Stimulated activated CD8-positive, alpha-beta memory T cell treated with anti-CD3 and anti-CD28 coated beads, Interleukin-15, amount 100 ng/mL, for 4 hours (primary cell): ENCODE results near the gene GALNT9.
"Not testable (repeated sequence)": the region's sequence is repeated elsewhere in the genome, so short reads cannot be mapped to it uniquely, and the experiment has no call there.

Experiments used
- DNase-seq, 2 donors: peaks; one replicate each; pipeline ENCODE4 v3.0.0-alpha.2; 2020; ENCODE audit warnings: low read depth in 2 of 2

GALNT9 gene

DNA sequence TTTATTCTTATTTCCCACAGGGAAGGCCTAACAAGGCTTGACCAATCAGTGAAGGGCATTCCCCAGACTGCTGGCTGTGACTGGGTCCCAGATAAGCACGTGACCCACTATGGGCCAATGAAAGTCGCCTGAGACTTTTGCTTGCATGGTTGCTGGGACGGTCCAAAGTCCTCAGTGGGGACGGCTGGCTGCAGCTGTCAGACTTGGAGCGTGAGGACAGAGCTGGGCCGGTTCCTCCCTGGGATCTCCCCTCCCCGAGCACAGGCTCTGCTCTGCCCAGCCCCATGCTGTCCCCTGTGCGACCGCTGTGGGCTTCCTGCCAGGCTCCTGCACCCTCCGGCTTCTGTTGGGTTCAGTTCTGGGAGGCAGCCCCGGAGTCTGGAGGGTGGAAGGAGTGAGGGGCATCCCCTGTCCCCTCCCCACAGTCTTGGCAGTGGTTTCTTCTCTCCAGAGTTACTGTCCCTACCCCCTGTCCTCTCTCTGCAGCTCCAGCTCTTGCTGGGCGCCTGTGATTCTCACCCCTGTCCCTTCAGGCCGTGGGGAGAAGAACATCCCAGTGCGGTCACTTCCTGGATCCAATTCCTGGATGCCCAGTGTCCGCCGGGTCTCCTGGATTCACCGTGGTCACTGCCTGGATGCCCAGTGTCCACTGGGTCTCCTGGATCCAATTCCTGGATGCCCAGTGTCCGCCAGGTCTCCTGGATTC lies 50.1 kb downstream of the GALNT9 start:
- DNase-seq = no peak

DNA sequence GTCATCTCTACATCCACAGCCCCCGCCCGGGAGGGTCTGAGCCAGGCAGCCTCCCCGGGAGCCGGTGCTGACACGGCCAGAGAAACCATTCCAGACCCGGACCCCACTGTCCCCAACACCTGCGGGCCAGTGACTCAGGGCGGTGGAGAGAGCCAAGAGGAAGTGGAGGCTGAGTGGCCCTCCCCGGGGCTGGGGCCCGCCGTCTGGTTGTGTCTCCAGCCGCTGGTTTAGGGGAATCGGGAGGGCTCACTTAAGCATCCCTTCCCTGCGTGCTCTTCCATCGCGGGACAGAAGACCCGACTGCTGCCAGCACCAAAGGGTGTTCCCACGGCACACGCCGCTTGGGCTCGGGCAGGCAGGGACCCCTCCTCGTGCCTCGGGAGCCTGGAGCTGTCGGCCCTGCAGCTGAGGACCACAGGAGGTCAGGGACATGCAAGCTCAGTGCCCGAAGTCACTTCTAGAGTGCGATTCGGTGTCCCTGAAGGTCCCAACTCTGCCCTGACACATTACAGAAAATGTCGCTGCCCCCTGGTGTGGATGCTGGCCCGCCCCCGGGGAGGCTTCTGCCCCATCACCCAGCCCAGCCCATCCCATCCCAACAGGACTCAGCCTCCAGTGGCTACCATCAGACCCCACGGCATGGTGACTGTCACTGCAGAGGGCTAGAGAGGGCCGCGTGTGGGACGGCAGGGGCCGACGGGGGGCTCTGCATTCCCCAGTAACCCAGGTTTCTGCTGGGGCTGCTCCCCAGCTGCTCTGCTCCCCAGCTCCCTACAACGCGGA lies 50.8 kb downstream of the GALNT9 start:
- no peak for DNase-seq

DNA sequence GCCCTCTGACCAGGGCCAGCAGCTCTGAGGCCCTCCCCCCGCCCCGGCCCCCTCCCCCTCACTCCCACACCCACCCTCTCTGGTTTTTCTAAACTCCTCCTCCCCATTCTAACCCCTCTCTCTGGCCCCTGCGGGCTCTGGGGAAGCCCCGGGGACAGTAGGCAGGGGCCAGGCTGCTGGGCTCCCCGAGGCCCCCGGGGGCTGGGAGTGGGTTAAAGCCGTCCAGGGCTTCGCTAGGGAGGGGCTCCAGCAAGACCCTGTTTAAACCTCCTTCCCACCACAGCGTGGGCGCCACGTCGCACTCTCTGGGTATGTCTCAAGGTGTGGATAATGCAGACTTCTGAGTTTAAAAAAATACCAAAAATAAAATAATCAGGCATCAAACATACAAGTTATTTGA lies 51.4 kb downstream of the GALNT9 start:
- no peak for DNase-seq

DNA sequence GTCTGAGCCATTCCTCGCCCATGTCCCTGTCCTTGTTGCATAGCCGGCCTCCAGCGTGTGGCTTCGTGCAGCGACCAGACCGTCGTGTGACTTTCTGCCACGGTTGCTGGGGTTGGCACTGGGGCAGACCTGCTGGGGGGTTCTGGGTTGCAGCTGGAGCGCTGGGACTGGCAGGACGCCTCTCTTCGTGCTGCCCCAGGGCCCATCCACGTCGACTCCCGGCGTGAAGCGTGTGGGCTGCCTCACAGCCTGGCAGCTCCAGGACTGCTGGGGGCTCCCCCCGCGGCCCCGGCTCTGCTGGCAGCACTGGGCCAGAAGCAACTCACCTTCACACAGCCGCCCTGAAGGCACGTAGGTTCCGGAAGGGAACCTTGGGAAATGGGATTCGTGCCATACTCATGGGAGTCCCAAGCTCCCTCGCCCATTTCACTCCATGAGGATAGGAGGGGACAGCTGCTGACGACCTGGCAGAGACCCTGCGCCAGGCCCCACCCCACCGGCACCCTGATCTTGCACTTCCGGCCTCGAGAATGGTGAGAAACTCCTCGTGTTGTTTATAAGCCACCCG lies 51.9 kb downstream of the GALNT9 start:
- DNase-seq = no peak

DNA sequence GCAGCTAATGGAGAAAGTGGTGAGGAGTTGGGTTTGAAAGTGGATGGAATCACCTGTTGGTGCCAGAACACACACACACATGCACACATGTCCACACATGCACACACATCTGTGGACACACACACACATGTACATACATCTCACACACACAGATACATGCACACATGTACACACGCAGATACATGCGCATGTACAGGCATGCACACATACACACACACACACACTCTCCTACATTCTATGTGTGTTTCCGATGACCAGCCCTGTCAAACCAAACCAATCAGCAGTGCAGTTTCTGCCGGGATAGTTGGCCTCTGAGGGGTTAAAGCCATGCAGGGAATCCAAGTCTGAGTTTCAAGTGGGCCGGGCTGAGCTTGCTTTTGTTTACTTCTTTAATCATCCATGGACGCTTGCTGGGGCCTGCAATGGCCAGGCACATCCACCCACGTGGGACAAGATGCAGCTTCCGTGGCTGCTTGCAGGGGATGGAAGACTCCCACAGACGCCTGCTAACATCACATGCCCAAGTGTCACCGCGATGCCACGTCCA lies 52.5 kb downstream of the GALNT9 start:
- DNase-seq = no peak

DNA sequence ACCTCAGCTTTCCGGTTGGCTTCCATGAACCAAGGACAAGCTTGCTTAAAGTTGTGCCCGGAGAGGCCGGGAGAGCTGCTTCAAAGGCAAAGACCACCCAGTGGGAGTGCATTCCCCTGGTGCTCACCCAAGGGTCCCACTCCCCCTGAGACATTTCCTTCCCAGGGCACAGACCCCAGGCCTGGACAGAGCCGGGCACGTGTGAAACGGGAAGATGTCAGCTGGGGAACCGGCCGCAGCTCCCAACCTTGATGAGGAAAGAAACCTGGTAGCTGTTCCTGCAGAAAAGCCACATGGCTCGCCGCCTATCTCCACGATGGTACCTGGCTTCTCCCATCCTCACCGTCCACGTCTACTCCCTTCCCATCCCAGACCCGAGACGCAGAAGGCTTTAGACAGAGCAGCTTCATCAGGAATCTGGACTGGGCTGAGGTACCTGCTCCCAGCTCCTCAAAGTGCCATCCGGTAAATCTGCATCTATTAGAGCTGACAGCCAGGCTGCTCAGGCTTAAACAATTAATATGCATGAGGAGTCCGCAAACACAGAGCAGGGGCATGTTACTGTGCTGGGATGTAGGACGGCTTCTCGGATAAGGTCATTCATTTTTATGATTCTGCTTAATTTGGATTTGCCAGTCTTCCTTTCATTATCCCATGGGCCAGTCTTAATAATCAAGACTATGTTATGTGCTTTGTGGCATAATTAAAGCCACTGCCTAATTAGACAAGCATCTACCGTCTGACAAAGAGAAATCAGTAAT lies 53.1 kb downstream of the GALNT9 start:
- no peak for DNase-seq

DNA sequence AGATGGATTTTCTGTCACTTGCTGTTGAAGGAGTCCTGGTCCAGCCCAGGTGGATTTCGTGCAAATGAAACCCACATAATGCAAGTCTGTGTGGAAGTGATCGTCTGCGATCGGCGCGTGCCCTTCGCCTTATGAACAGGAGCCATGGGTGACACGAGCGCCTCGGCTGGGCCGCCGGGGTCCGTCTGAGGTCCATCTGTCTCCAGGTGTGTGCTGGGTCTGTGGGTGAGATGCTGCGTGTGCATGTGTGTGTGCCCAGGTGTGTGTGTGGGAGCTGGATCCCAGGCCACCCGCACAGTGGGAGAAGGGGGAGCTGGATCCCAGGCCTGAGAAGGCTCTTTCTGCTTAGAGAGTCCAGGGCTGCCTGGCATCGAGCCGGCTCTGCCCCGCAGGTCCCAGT lies 53.8 kb downstream of the GALNT9 start:
- no peak for DNase-seq

DNA sequence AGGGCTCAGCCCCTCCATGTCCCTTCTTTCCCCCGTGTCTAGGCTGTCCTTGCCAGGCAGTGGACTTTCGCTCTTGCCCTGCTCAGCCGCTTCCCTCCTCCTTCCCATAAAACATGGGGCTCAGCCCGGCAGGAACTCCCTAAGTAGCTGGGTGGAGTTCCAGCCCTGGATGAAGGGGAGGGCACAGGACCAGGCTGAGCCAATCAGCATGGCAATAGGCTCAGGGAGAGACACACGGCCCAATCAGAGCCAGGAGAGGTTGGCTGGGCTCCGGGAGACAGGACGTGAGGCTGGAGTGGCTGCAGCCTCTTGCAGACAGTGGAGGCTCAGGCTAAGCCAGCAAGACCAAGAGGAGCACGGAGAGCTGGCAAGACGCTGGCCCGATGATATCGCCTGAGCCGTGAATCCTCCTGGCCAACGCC lies 54.3 kb downstream of the GALNT9 start:
- DNase-seq = no peak

DNA sequence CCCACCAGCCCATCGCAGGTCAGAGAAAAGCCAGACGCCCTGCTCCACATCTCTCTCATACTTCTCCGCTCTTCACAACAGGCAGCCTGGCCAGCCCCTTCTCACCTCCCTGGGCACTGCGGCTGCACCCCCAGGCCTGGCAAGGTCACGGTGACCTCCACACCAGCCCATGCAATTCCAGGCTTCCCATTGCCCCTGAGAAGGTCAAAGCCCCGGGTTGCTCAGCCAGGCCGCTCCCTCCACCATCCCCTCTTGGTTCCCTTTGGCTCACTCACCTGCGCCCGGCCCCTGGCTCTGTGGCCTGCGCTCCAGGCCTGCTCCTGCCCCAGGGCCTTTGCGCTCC lies 55.4 kb downstream of the GALNT9 start:
- no peak for DNase-seq

DNA sequence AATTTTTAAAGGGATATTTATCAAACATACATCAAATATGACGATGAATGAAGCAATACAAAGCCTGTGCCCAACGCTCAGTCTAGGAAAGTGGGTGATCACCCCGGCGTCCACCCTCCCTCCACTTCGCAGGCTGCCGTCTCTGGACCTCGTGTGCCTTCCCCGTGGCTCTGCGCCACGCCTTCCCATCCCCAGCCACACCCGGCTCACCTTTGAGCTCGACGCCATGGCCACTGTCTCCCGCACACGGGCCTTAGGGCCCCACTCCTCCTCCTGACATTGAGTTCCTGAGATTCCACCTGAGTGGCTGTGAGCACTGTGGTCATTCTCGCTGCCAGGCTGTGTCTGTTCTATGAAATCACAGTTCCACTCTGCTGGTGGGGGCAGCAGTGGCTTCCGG lies 56.7 kb downstream of the GALNT9 start:
- no peak for DNase-seq

DNA sequence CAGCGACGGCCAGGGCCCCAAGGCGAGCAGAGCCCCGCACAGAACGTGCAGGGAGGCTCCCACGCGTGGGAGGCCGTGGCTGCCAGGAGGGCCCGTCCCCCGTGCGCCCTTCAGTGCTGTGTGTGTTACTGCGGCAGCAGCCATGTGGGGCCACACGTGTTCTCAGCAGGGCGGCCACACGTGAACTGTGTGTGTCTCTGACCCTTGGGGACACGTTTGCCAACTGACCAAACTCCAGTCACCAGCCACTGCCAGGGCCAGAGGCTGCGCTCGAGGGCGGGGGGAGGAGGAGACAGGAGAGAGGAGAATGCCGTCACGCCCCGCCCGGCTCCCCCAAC lies 57.7 kb downstream of the GALNT9 start:
- DNase-seq = no peak

DNA sequence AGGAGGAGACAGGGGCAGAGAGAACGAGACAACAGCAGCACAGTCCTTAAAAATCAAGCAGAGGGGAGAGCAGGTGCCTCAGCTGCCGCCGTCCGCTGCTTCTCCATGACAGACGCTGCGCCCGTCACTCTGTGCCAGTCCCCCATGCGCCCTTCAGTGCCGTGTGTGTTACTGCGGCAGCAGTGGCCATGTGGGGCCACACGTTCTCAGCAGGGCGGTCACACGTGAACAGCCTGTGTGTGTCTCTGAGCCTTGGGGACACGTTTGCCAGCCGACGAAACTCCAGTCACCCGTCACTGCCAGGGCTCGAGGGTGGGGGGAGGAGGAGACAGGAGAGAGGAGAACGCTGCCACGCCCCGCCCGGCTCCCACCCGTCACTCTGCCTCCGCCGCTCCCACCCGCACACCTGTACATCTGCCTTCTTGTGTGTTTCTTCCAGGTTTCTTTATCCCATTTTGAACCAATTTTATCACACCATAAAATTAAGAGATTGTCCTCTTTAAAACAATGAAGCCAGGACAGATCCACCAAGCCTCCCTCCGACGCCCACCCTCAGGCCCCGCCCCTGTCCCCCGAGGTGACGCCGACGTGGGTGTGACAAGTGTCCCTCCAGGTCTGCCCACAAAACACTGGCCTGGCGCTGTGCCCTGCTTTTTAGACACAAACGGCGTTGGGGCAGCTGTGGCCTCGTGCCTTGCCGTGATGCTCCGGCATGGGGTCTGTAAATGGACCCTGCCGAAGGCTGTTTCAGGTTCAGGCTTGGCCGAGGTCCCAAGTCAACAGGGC lies 58.2 kb downstream of the GALNT9 start:
- DNase-seq = no peak

DNA sequence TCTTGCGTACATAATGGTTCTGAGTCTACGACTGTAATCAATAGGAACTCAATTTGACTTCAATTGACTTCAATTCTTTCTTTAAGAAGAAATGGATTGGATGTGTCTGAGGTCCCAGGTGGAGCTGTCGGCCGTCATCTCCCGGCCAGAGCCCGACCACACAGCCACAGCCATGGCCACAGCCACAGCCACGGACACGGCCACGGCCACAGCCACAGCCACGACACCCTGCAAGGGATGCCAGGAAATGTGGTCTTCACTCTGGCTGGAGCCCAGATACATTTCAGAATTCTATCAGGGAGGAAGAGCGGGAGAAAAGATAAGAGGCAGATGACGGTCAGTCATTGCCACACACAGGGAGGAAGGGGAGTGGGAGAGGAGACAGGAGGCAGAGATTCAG lies 58.9 kb downstream of the GALNT9 start:
- no peak for DNase-seq

DNA sequence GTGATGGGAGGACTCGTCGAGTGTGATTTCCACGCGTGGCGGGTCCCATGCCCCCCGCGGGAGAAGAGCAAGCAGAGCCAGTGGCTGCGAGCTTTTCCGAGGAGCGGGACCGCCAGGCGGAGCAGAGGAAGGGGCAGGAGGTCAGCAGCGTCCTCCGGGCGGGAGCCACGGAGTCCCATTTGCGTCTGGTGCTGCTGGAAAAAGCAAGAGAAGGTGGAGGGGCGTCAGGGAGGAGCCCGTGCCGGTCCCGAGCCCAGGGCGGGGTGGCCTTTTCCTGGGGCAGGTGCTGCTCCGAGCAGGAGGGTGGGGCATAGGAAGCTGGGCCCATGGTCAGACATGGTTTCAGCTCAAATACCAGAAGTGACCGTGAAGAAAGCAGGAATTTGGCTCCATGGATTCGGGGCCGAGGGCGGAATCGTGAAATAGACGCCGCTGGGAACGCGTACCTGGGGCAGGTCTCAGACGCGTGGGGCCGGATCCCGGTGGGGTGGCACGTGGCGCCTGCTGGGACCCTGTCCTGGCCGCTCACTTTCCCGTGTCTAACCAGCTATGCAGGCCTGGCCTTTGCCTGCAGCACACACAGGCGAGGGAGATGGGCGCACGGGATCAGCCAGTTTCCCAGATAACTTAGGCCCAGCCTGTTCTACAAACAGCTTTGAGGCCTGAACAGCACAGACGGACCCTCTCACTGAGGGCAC lies 60.0 kb downstream of the GALNT9 start:
- DNase-seq = no peak

DNA sequence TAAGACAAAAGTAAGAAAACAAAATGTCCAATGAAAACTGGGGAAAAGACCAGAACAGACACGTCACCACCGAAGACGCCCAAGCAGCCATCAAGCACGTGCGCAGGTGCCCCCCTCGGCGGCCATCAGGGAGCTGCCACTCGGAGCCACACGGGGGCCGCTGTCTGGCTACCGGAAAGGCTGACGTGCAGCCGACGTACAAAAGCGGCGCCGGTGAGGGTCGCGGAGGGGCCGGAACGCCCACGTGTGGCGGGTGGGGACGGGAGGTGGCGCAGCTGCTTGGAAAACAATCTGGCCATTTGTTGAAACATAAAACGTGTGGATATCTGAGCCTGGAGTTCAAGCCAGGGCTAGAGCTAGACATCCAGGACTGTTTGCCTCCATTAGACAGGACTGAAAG lies 60.7 kb downstream of the GALNT9 start:
- no peak for DNase-seq

DNA sequence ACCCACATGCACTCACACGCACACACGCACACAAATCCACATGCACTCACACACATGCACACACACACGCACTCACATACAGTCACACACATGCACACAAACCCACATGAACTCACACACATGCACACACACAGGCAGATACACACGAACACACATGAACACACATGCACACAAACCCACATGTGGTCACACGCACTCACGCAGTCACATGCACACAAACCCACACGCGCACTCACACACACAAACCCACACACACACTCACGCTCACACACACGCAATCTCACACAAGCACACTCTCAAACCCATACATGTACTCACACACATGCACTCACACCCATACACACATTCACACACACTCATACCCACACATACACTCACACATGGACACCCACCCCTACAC lies 61.5 kb downstream of the GALNT9 start:
- no peak for DNase-seq

DNA sequence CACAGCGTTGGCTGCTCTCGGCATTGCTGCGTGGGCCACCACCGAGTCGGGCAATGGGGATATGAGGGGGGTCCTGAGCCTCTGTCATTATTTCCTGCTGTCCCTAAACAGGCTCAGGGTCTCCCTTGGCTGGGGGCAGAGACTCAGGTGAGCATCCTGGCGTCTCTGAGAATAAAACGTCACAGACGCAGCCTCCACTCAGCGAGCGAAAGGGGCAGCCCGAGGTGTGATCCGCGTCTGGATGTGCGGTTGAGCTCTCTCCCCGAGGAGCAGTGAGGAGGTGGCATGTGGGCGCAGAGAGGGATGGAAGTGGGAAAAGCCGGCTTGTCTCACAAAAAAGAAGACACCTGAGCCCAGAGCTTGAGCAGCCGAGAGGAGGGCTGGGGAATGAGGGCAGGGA lies 62.6 kb downstream of the GALNT9 start:
- DNase-seq = no peak

DNA sequence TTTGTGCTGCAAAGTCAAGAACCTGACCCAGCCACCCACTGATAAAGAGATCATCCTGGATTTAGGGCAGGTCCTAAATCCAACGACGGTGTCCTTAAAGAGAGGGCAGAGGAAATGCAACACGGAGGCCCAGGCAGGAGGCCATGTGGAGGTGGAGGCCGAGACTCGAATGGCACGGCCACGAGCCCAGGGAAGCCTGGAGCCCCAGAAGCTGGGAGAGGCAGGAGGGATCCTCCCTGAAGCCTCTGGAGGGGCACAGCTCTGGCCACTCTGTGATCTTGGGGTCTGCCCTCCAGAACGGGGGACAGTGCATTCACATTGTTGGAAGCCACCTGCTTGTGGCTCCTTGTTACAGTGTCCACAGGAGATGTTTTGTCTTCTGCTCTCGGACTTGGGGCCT lies 63.0 kb downstream of the GALNT9 start:
- no peak for DNase-seq

DNA sequence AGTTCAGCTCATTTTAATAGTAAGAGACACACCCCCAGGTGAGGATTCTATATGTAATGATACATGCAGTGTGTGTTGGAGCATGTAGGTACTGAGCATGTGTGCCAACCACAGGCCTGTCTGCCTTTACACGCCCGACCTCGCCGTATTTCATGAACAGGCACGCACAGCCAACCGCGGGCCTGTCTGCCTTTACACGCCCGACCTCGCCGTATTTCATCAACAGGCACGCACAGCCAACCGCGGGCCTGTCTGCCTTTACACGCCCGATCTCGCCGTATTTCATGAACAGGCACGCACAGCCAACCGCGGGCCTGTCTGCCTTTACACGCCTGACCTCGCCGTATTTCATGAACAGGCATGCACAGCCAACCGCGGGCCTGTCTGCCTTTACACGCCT lies 63.6 kb downstream of the GALNT9 start:
- DNase-seq = not testable (repeated sequence)

DNA sequence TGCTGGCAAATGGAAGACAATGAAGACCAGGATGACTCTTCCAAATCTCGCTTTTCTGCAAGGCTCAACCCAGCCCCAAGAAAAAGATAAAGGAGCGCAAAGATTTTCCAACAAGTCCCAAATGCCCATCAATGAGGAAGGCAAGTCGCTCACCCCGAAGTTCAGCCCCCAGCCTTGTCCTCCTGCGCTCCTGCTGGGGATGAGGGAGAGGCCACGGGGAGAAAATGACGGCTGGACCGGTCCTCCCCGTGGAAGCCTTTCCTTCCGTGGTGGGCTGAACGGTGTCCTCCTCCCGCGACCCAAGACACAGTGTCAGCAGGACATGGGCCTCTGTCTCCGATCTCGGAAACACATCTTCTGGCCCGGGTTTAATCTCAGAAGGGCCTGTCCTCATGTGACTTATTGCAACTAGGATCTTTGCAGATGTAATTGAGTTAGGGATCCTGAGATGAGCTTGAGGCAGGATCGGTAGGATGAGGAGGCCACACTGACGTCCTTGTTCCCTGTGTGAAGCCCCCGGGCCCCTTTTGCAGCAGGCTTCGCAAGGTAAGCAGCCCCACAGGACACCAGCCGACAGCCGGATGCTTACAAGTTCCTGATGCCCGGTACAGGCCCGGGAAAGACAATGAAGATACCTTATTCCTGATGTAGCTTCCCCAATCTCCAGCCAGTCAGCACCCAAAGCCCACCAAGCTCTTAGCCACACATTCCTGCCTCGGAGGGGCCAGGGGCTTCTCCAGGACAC lies 64.2 kb downstream of the GALNT9 start:
- no peak for DNase-seq
